ENCODE measurements around the gene CRK. TPM values are rescaled to one million over a fixed set of nuclear protein-coding genes. Genes with fewer than 3 reads are reported as not detected.
"Not testable (repeated sequence)": the region's sequence is repeated elsewhere in the genome, so short reads cannot be mapped to it uniquely, and the experiment has no call there.

Gene CRK
- polyA plus RNA-seq, 3 donors: 22.3 to 28.0 (median 26.5) TPM

DNA sequence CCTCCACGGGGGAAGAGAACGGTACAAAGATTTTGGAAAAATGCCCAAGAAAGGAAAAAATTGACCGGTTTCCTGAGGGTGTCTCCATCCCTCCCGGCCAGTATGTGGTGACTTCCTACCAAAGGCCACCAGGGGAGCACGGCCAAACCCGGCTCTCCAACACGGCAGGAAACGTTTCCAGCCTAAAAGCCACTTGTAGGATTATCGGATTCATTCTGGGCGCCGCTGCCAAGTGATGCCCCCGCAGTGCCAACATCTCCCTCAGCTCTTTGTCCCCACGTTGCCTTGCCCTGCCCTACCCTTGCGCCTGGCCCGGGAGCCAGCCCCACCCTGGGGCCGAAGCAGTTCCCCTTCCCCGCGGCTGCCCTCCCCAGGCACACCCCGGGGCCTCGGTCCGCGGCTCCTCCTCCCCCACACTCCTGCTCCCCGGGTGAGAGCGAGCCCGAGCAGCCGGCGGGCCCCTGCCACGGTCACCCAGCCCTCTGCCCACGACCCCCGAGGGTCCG lies 688 bp downstream of the CRK start:
- H3K79me2 ChIP-seq (ENCODE audit: insufficient read depth, low read length): peaks cover 58% of the 10 kb centered on the region
- peak; percentile 52 to 59 (median 53) for DNase-seq
- H3K27me3 ChIP-seq (ENCODE audit: control insufficient read depth in 2 of 2, insufficient read depth in 2 of 2, low read length in 2 of 2): peaks cover 2 to 22% of the 10 kb centered on the region in 2 donors
- peak overlapping the region; percentile 81 for H3K4me2 ChIP-seq (replicated peaks; ENCODE audit: extremely low read depth, low read length, poor library complexity, severe bottlenecking)
- H3K27ac ChIP-seq (ENCODE audit: low read depth in 1 of 2, low read length in 2 of 2): peak overlapping the region; percentile 87 to 96
- Mint-ChIP-seq H3K4me1 (peaks cover 47% of the 10 kb centered on the region), H3K27ac (peak overlapping the region; percentile 83 to 97 (median 91)), H3K36me3 (peaks cover 15 to 37% of the 10 kb centered on the region in 2 donors), H3K9me3 (peaks cover 0 to 9% (median 0%) of the 10 kb centered on the region in 7 donors), H3K4me3 (peak overlapping the region; percentile 95 to 96), H3K27me3 (ENCODE audit: low read depth in 3 of 3) (peaks cover 27 to 36% (median 34%) of the 10 kb centered on the region in 3 donors)
- H3K4me3 ChIP-seq (replicated peaks in 1 of 3; ENCODE audit: low read depth in 2 of 3, low read length in 3 of 3): peak overlapping the region; percentile 87 to 98 (median 91)
- 0% methylated on average over 31 of the region's 31 CpGs for WGBS (ENCODE audit: insufficient coverage)
- peaks cover 12 to 22% of the 10 kb centered on the region in 2 donors for H3K36me3 ChIP-seq (replicated peaks in 1 of 2; ENCODE audit: control insufficient read depth in 1 of 2, insufficient read depth in 2 of 2, low read length in 2 of 2)
- TF ChIP-seq, protein P1, sequence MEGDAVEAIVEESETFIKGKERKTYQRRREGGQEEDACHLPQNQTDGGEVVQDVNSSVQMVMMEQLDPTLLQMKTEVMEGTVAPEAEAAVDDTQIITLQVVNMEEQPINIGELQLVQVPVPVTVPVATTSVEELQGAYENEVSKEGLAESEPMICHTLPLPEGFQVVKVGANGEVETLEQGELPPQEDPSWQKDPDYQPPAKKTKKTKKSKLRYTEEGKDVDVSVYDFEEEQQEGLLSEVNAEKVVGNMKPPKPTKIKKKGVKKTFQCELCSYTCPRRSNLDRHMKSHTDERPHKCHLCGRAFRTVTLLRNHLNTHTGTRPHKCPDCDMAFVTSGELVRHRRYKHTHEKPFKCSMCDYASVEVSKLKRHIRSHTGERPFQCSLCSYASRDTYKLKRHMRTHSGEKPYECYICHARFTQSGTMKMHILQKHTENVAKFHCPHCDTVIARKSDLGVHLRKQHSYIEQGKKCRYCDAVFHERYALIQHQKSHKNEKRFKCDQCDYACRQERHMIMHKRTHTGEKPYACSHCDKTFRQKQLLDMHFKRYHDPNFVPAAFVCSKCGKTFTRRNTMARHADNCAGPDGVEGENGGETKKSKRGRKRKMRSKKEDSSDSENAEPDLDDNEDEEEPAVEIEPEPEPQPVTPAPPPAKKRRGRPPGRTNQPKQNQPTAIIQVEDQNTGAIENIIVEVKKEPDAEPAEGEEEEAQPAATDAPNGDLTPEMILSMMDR (IDR thresholded peaks at IDR 0.05): peak; percentile 68
- peak overlapping the region; percentile 65 for H2AFZ ChIP-seq (ENCODE audit: insufficient read depth, low read depth, low read length, poor library complexity, severe bottlenecking)
- peaks cover 29 to 44% of the 10 kb centered on the region in 2 donors for H3K4me1 ChIP-seq (ENCODE audit: control insufficient read depth in 1 of 2, insufficient read depth in 2 of 2, low read length in 2 of 2)
- H4K20me1 ChIP-seq (ENCODE audit: insufficient read depth, low read length): peaks cover 53% of the 10 kb centered on the region
- no peaks in the 10 kb centered on the region for H3K9me3 ChIP-seq (replicated peaks in 1 of 2; ENCODE audit: control insufficient read depth in 1 of 2, insufficient read depth in 1 of 2, low read length in 2 of 2)
- H3K9ac ChIP-seq (ENCODE audit: insufficient read depth, low read length, poor library complexity, severe bottlenecking): peak overlapping the region; percentile 99
- intact Hi-C loops (cut with micrococcal nuclease): loop anchor here (2.0 to 10.0 kb wide), 3 partner anchors 37 to 91 kb away; partner anchors contain the start of gene MYO1C (in 2 of the 2)

DNA sequence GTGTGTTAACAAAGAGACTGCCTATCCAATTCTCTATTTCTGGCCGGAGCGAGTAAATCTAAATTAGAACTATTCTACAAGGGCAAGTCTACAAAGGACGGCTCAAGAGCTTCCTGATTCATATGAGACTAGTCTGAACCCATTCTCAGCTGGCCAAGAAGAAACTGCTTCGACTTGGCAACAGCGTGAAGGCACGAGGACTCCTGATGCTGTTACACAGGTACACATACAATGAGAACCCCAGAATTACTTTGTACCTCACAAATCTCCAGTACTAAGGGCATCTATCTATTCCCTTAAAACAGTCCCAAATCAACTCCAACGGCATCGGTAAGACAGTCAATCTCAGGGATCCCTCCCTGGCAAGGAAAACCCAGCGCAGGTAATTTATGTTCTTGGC lies 1.5 kb downstream of the CRK start:
- Histone ChIP-seq H3K4me2 (replicated peaks; ENCODE audit: extremely low read depth, low read length, poor library complexity, severe bottlenecking) (peak overlapping the region; percentile 81), H3K9ac (ENCODE audit: insufficient read depth, low read length, poor library complexity, severe bottlenecking) (peak overlapping the region; percentile 99), H2AFZ (ENCODE audit: insufficient read depth, low read depth, low read length, poor library complexity, severe bottlenecking) (no peak overlapping the region), H3K4me3 (replicated peaks in 1 of 3; ENCODE audit: low read depth in 2 of 3, low read length in 3 of 3) (peak overlapping the region; percentile 87 to 98 (median 91)), H3K79me2 (ENCODE audit: insufficient read depth, low read length) (peaks cover 66% of the 10 kb centered on the region), H4K20me1 (ENCODE audit: insufficient read depth, low read length) (peaks cover 61% of the 10 kb centered on the region), H3K27ac (ENCODE audit: low read depth in 1 of 2, low read length in 2 of 2) (peak overlapping the region in 1 of 2 donors; percentile 96), H3K36me3 (replicated peaks in 1 of 2; ENCODE audit: control insufficient read depth in 1 of 2, insufficient read depth in 2 of 2, low read length in 2 of 2) (peaks cover 14 to 26% of the 10 kb centered on the region in 2 donors), H3K4me1 (ENCODE audit: control insufficient read depth in 1 of 2, insufficient read depth in 2 of 2, low read length in 2 of 2) (peaks cover 23 to 39% of the 10 kb centered on the region in 2 donors), H3K27me3 (ENCODE audit: control insufficient read depth in 2 of 2, insufficient read depth in 2 of 2, low read length in 2 of 2) (peaks cover 0 to 14% of the 10 kb centered on the region in 2 donors), H3K9me3 (replicated peaks in 1 of 2; ENCODE audit: control insufficient read depth in 1 of 2, insufficient read depth in 1 of 2, low read length in 2 of 2) (no peaks in the 10 kb centered on the region)
- Mint-ChIP-seq H3K4me3 (peak overlapping the region; percentile 95 to 96), H3K9me3 (peaks cover 0 to 6% (median 0%) of the 10 kb centered on the region in 7 donors), H3K27ac (peak overlapping the region; percentile 12 to 94 (median 55)), H3K36me3 (peaks cover 15 to 45% of the 10 kb centered on the region in 2 donors), H3K4me1 (peaks cover 43% of the 10 kb centered on the region), H3K27me3 (ENCODE audit: low read depth in 3 of 3) (peaks cover 19 to 28% (median 26%) of the 10 kb centered on the region in 3 donors)
- 98% methylated on average over 9 of the region's 9 CpGs for WGBS (ENCODE audit: insufficient coverage)
- intact Hi-C loops (cut with micrococcal nuclease): loop anchor here (2.0 to 10.0 kb wide), 3 partner anchors 47 to 90 kb away; no protein-coding TSS in a partner anchor
- no peak for DNase-seq
- TF ChIP-seq, protein P1 (IDR thresholded peaks at IDR 0.05): no peak

DNA sequence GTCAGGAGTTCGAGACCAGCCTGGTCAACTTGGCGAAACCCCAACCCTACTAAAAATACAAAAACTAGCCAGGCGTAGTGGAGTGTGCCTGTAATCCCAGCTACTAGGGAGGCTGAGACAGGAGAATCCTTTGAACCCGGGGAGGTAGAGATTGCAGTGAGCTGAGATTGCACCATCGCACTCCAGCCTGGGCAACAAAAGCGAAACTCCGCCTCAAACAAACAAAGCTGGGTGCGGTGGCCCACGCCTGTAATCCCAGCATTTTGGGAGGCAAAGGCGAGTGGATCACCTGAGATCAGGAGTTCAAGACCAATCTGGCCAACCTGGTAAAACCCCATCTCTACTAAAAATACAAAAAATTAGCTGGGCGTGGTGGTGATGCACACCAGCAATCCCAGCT lies 2.3 kb downstream of the CRK start:
- not testable (repeated sequence) for H3K4me3 Mint-ChIP-seq; H3K27ac ChIP-seq (ENCODE audit: low read depth in 1 of 2, low read length in 2 of 2); H3K9me3 ChIP-seq (replicated peaks in 1 of 2; ENCODE audit: control insufficient read depth in 1 of 2, insufficient read depth in 1 of 2, low read length in 2 of 2); H3K9me3 Mint-ChIP-seq; H3K9ac ChIP-seq (ENCODE audit: insufficient read depth, low read length, poor library complexity, severe bottlenecking); H3K4me2 ChIP-seq (replicated peaks; ENCODE audit: extremely low read depth, low read length, poor library complexity, severe bottlenecking); H2AFZ ChIP-seq (ENCODE audit: insufficient read depth, low read depth, low read length, poor library complexity, severe bottlenecking); DNase-seq; H3K4me3 ChIP-seq (replicated peaks in 1 of 3; ENCODE audit: low read depth in 2 of 3, low read length in 3 of 3)
- peaks cover 14 to 35% of the 10 kb centered on the region in 2 donors for H3K36me3 ChIP-seq (replicated peaks in 1 of 2; ENCODE audit: control insufficient read depth in 1 of 2, insufficient read depth in 2 of 2, low read length in 2 of 2)
- intact Hi-C loops (cut with micrococcal nuclease): loop anchor here (2.0 to 10.0 kb wide), 3 partner anchors 46 to 89 kb away; no protein-coding TSS in a partner anchor
- peaks cover 74% of the 10 kb centered on the region for H3K79me2 ChIP-seq (ENCODE audit: insufficient read depth, low read length)
- Mint-ChIP-seq H3K4me1 (peaks cover 51% of the 10 kb centered on the region), H3K27ac (peak overlapping the region in 2 of 7 donors; percentile 21 to 36), H3K36me3 (peaks cover 19 to 53% of the 10 kb centered on the region in 2 donors), H3K27me3 (ENCODE audit: low read depth in 3 of 3) (peaks cover 12 to 21% (median 18%) of the 10 kb centered on the region in 3 donors)
- H3K4me1 ChIP-seq (ENCODE audit: control insufficient read depth in 1 of 2, insufficient read depth in 2 of 2, low read length in 2 of 2): peaks cover 23 to 39% of the 10 kb centered on the region in 2 donors
- peaks cover 0 to 13% of the 10 kb centered on the region in 2 donors for H3K27me3 ChIP-seq (ENCODE audit: control insufficient read depth in 2 of 2, insufficient read depth in 2 of 2, low read length in 2 of 2)
- peaks cover 70% of the 10 kb centered on the region for H4K20me1 ChIP-seq (ENCODE audit: insufficient read depth, low read length)
- 100% methylated on average over 9 of the region's 11 CpGs for WGBS (ENCODE audit: insufficient coverage)
